Activated CD4-positive, alpha-beta T cell treated with anti-CD3 and anti-CD28 coated beads, Interleukin-2, amount 10 ng/mL, durations not matched to agents 7 days and 5 days (primary cell): ENCODE measurements around the gene CAB39L. TPM values are rescaled to one million over a fixed set of nuclear protein-coding genes. Genes with fewer than 3 reads are reported as not detected.

Source experiments
- CTCF ChIA-PET: fragments of 350-600 bp; sonication (Branson Sonifier 250); formaldehyde crosslinking; loops from one replicate; lab custom pipeline; 2021; ENCODE audit warnings: antibody characterized with exemption; lab: Charles Lee
- POLR2A ChIA-PET: fragments of 350-600 bp; sonication (Branson Sonifier 250); formaldehyde crosslinking; loops from one replicate; lab custom pipeline; 2021; ENCODE audit warnings: antibody characterized with exemption; lab: Charles Lee
- DNase-seq: peaks from one replicate; pipeline ENCODE4 v3.0.0-alpha.2; 2020
- H3K27ac Mint-ChIP-seq: one replicate; pipeline ENCODE4 v1.8.0; 2021; ENCODE audit warnings: mild to moderate bottlenecking, moderate library complexity, mixed read lengths
- H3K27me3 Mint-ChIP-seq: one replicate; pipeline ENCODE4 v1.8.0; 2021; ENCODE audit warnings: mixed read lengths
- H3K36me3 Mint-ChIP-seq: one replicate; pipeline ENCODE4 v1.8.0; 2021; ENCODE audit warnings: low read depth, mixed read lengths
- H3K4me1 Mint-ChIP-seq: one replicate; pipeline ENCODE4 v1.8.0; 2021; ENCODE audit warnings: mixed read lengths
- H3K4me3 Mint-ChIP-seq: one replicate; pipeline ENCODE4 v1.8.0; 2021; ENCODE audit warnings: mild to moderate bottlenecking, moderate library complexity, mixed read lengths
- H3K9me3 Mint-ChIP-seq: one replicate; pipeline ENCODE4 v1.8.0; 2021; ENCODE audit warnings: mixed read lengths
- total RNA-seq, 2 experiments: library from RNA; stranded (reverse); gene quantifications; one replicate each; pipeline ENCODE4 v1.2.3, GENCODE V29; 2021

Gene CAB39L
- total RNA-seq, 2 experiments from 2014 or later, result 3.1 to 3.5 TPM

GRCh38 chr13:49410006-49410405 is 33.9 kb downstream of the CAB39L start:
- Mint-ChIP-seq H3K9me3 (peaks cover 4% of the 10 kb centered on the region), H3K4me1 (no peaks in the 10 kb centered on the region), H3K27me3 (no peaks in the 10 kb centered on the region), H3K4me3 (no peak overlapping the region), H3K27ac (no peak overlapping the region), H3K36me3 (peaks cover 3% of the 10 kb centered on the region)
- no peak for DNase-seq
- CTCF ChIA-PET, result no interaction called here
- POLR2A ChIA-PET, result no interaction called here

GRCh38 chr13:49409008-49409407 is 34.9 kb downstream of the CAB39L start:
- ChIA-PET CTCF (no interaction called here), POLR2A (no interaction called here)
- H3K36me3 Mint-ChIP-seq, result peaks cover 8% of the 10 kb centered on the region
- no peak overlapping the region for H3K4me3 Mint-ChIP-seq
- no peaks in the 10 kb centered on the region for H3K27me3 Mint-ChIP-seq
- no peaks in the 10 kb centered on the region for H3K4me1 Mint-ChIP-seq
- H3K27ac Mint-ChIP-seq, result no peak overlapping the region
- H3K9me3 Mint-ChIP-seq, result peaks cover 14% of the 10 kb centered on the region
- no peak for DNase-seq

- Mint-ChIP-seq H3K4me1 (no peaks in the 10 kb centered on the region), H3K9me3 (peaks cover 19% of the 10 kb centered on the region), H3K27me3 (no peaks in the 10 kb centered on the region), H3K36me3 (peaks cover 10% of the 10 kb centered on the region), H3K27ac (no peak overlapping the region), H3K4me3 (no peak overlapping the region)
- DNase-seq, result no peak
- POLR2A ChIA-PET, result no interaction called here
- CTCF ChIA-PET, result no interaction called here
These were observed 35.9 kb downstream of the CAB39L start for GRCh38 chr13:49407936-49408335.

GRCh38 chr13:49407068-49407467 is 36.8 kb downstream of the CAB39L start:
- Mint-ChIP-seq H3K36me3 (peaks cover 10% of the 10 kb centered on the region), H3K4me1 (no peaks in the 10 kb centered on the region), H3K27ac (no peak overlapping the region), H3K9me3 (peaks cover 19% of the 10 kb centered on the region), H3K4me3 (no peak overlapping the region), H3K27me3 (no peaks in the 10 kb centered on the region)
- CTCF ChIA-PET, result no interaction called here
- POLR2A ChIA-PET, result no interaction called here
- no peak for DNase-seq

GRCh38 chr13:49404703-49405020 is 39.2 kb downstream of the CAB39L start:
- Mint-ChIP-seq H3K9me3 (peaks cover 19% of the 10 kb centered on the region), H3K4me3 (no peak overlapping the region), H3K27ac (no peak overlapping the region), H3K27me3 (no peaks in the 10 kb centered on the region), H3K4me1 (no peaks in the 10 kb centered on the region), H3K36me3 (peaks cover 10% of the 10 kb centered on the region)
- ChIA-PET POLR2A (no interaction called here), CTCF (interaction anchor here (0.6 kb wide), 1 partner anchor 540 kb away, joined by 3 read pairs; no protein-coding TSS in a partner anchor)
- DNase-seq, result no peak

- ChIA-PET POLR2A (no interaction called here), CTCF (interaction anchor here (0.6 kb wide), 1 partner anchor 541 kb away, joined by 3 read pairs; no protein-coding TSS in a partner anchor)
- Mint-ChIP-seq H3K27ac (no peak overlapping the region), H3K9me3 (peaks cover 19% of the 10 kb centered on the region), H3K27me3 (no peaks in the 10 kb centered on the region), H3K36me3 (peaks cover 10% of the 10 kb centered on the region), H3K4me3 (no peak overlapping the region), H3K4me1 (no peaks in the 10 kb centered on the region)
- DNase-seq, result no peak
These were observed 39.7 kb downstream of the CAB39L start for GRCh38 chr13:49403996-49404702.

- ChIA-PET POLR2A (no interaction called here), CTCF (no interaction called here)
- peaks cover 2% of the 10 kb centered on the region for H3K27me3 Mint-ChIP-seq
- no peak overlapping the region for H3K27ac Mint-ChIP-seq
- no peak for DNase-seq
- H3K36me3 Mint-ChIP-seq, result peaks cover 10% of the 10 kb centered on the region
- H3K4me3 Mint-ChIP-seq, result no peak overlapping the region
- H3K4me1 Mint-ChIP-seq, result no peaks in the 10 kb centered on the region
- H3K9me3 Mint-ChIP-seq, result peaks cover 19% of the 10 kb centered on the region
These were observed 42.9 kb downstream of the CAB39L start for GRCh38 chr13:49400755-49401659.

GRCh38 chr13:49399801-49400472 is 43.9 kb downstream of the CAB39L start:
- ChIA-PET POLR2A (no interaction called here), CTCF (no interaction called here)
- no peak overlapping the region for H3K27ac Mint-ChIP-seq
- peaks cover 2% of the 10 kb centered on the region for H3K27me3 Mint-ChIP-seq
- no peak overlapping the region for H3K4me3 Mint-ChIP-seq
- DNase-seq, result no peak
- H3K4me1 Mint-ChIP-seq, result no peaks in the 10 kb centered on the region
- H3K36me3 Mint-ChIP-seq, result peaks cover 5% of the 10 kb centered on the region
- H3K9me3 Mint-ChIP-seq, result peaks cover 14% of the 10 kb centered on the region

GRCh38 chr13:49395878-49396380 is 47.9 kb downstream of the CAB39L start:
- H3K4me3 Mint-ChIP-seq, result no peak overlapping the region
- no peak overlapping the region for H3K27ac Mint-ChIP-seq
- no peaks in the 10 kb centered on the region for H3K4me1 Mint-ChIP-seq
- CTCF ChIA-PET, result no interaction called here
- no peaks in the 10 kb centered on the region for H3K9me3 Mint-ChIP-seq
- H3K27me3 Mint-ChIP-seq, result peaks cover 2% of the 10 kb centered on the region
- POLR2A ChIA-PET, result no interaction called here
- DNase-seq, result no peak
- H3K36me3 Mint-ChIP-seq, result no peaks in the 10 kb centered on the region

- Mint-ChIP-seq H3K27me3 (peaks cover 2% of the 10 kb centered on the region), H3K4me3 (no peak overlapping the region), H3K9me3 (peaks cover 2% of the 10 kb centered on the region), H3K36me3 (peaks cover 1% of the 10 kb centered on the region), H3K4me1 (no peaks in the 10 kb centered on the region), H3K27ac (no peak overlapping the region)
- POLR2A ChIA-PET, result no interaction called here
- CTCF ChIA-PET, result no interaction called here
- DNase-seq, result no peak
These were observed 48.4 kb downstream of the CAB39L start for GRCh38 chr13:49395451-49395865.

GRCh38 chr13:49388091-49388635 is 55.7 kb downstream of the CAB39L start:
- DNase-seq, result no peak
- no peaks in the 10 kb centered on the region for H3K4me1 Mint-ChIP-seq
- peaks cover 1% of the 10 kb centered on the region for H3K36me3 Mint-ChIP-seq
- H3K27ac Mint-ChIP-seq, result no peak overlapping the region
- ChIA-PET POLR2A (no interaction called here), CTCF (no interaction called here)
- no peak overlapping the region for H3K4me3 Mint-ChIP-seq
- peaks cover 4% of the 10 kb centered on the region for H3K27me3 Mint-ChIP-seq
- H3K9me3 Mint-ChIP-seq, result peaks cover 2% of the 10 kb centered on the region

- DNase-seq, result no peak
- ChIA-PET POLR2A (no interaction called here), CTCF (no interaction called here)
- H3K9me3 Mint-ChIP-seq, result peaks cover 2% of the 10 kb centered on the region
- H3K27ac Mint-ChIP-seq, result no peak overlapping the region
- peaks cover 1% of the 10 kb centered on the region for H3K36me3 Mint-ChIP-seq
- no peaks in the 10 kb centered on the region for H3K4me1 Mint-ChIP-seq
- no peak overlapping the region for H3K4me3 Mint-ChIP-seq
- peaks cover 4% of the 10 kb centered on the region for H3K27me3 Mint-ChIP-seq
These were observed 57.2 kb downstream of the CAB39L start for GRCh38 chr13:49386664-49387063.
